Transverse colon (tissue), 4 donors: ENCODE results near the gene VSTM2L. TPM values are rescaled to one million over a fixed set of nuclear protein-coding genes. Genes with fewer than 3 reads are reported as not detected.

Experiments
- DNase-seq: peaks from one replicate; pipeline ENCODE4 v3.0.0-alpha.2; 2019
- H3K27ac ChIP-seq, 4 donors: fragments of 200-600 bp; sonication (generic); 2 replicates each; pipeline ENCODE4 v1.5.1; 2016 to 2018; ENCODE audit warnings: inconsistent platforms in 4 of 4
- H3K27me3 ChIP-seq: fragments of 200-600 bp; sonication (generic); 2 replicates; pipeline ENCODE4 v1.5.1; 2017; ENCODE audit warnings: inconsistent platforms
- H3K36me3 ChIP-seq, 4 donors: fragments of 200-600 bp; sonication (generic); 2 replicates each; pipeline ENCODE4 v1.5.1; 2017 to 2019; ENCODE audit warnings: inconsistent platforms in 4 of 4
- H3K4me1 ChIP-seq, 4 donors: fragments of 200-600 bp; sonication (generic); 2 replicates each; pipeline ENCODE4 v1.5.1; 2017 to 2020; ENCODE audit warnings: inconsistent platforms in 4 of 4
- H3K4me3 ChIP-seq, 4 donors: fragments of 200-600 bp; sonication (generic); 1 replicate in 1 of 4; 2 replicates in 3 of 4; pipeline versions ENCODE4 v1.5.1 to v1.6.1; 2017 to 2019; ENCODE audit warnings: inconsistent platforms in 4 of 4
- H3K9me3 ChIP-seq, 2 donors: fragments of 200-600 bp; sonication (generic); 2 replicates each; pipeline ENCODE4 v1.5.1; 2017 to 2019; ENCODE audit warnings: inconsistent platforms in 2 of 2
- CTCF ChIP-seq, 5 experiments: fragments of 200-600 bp in 3 of 5; fragments of 450-650 bp in 2 of 5; sonication (generic) in 3 of 5; IDR thresholded peaks; 1 replicate in 2 of 5; 2 replicates in 3 of 5; pipeline ENCODE4 v1.5.1; 2016 to 2017; ENCODE audit warnings: antibody characterized with exemption in 5 of 5, inconsistent platforms in 3 of 5, mild to moderate bottlenecking in 2 of 5, moderate library complexity in 1 of 5
- EP300 ChIP-seq: sonication (generic); formaldehyde crosslinking; IDR thresholded peaks from one replicate; pipeline ENCODE4 v1.6.1; 2017; ENCODE audit warnings: antibody characterized with exemption, low read depth
- POLR2A ChIP-seq: fragments of 450-650 bp; IDR thresholded peaks from one replicate; pipeline ENCODE4 v1.6.1; 2016; ENCODE audit warnings: antibody characterized with exemption, mild to moderate bottlenecking, moderate library complexity
- POLR2AphosphoS5 ChIP-seq, 3 donors: sonication (generic); formaldehyde crosslinking; IDR thresholded peaks; one replicate each; pipeline ENCODE4 v1.6.1; 2016; ENCODE audit warnings: antibody characterized with exemption in 3 of 3
- WGBS, 2 donors: methylation state at CpG; one replicate each; pipeline ENCODE4 v1.1.5; 2018; ENCODE audit warnings: low coverage in 1 of 2; 5-methylcytosine and 5-hydroxymethylcytosine counted together
- in situ Hi-C, 4 donors: fragments of 200-750 bp; cut with MboI; loops; one replicate each; pipeline versions ENCODE4 v1.15.0 to v1.15.1; 2017; ENCODE audit warnings: low sequenced_read_pairs in 3 of 4, low pct_ligation_motif_present in 1 of 4, low pct_unique_long_range_greater_than_20kb in 1 of 4
- intact Hi-C: fragments of 100-400 bp; cut with DNase I; formaldehyde crosslinking; loops from one replicate; pipeline ENCODE4 v1.15.1; 2023; ENCODE audit warnings: low total_unique reads
- total RNA-seq, 4 donors: library from RNA; depleted of rRNA; stranded (reverse); fragments of >200 nt; gene quantifications; one replicate each; pipeline ENCODE4 v1.1.0, GENCODE V29; 2016

The VSTM2L gene
- total RNA-seq, 4 donors from 2014 or later = 3.0 to 6.6 (median 3.0) TPM; not detected in 1

DNA sequence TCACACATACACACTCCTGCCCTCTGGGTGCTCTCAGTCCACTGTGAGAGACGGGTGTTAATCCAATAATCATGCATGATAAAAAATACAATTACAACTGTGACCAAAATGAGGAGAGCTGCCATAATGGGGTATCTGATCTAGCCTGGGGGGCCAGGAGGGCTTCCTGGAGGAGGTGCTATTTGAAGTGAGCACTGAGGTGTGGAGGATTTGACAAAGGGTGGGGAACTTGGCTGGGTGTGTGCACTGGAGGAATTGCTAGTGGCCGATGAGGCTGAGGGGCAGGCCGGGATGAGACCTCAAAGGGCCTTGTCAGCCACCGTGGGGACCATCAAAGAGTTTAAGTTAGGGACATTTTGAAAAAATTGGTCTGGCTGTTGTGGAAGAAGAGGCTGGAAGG lies 34.8 kb downstream of the VSTM2L start:
- TF ChIP-seq POLR2AphosphoS5 (IDR thresholded peaks at IDR 0.05) (no peak), CTCF (IDR thresholded peaks at IDR 0.05) (no peak), POLR2A (no peak), EP300 (no peak)
- H3K27ac ChIP-seq = no peak overlapping the region
- no peaks in the 10 kb centered on the region for H3K4me1 ChIP-seq
- H3K36me3 ChIP-seq = no peaks in the 10 kb centered on the region
- no peak for DNase-seq
- H3K9me3 ChIP-seq = no peaks in the 10 kb centered on the region
- in situ Hi-C loops (no loop called here), intact Hi-C loops (no loop called here)
- H3K27me3 ChIP-seq = no peaks in the 10 kb centered on the region
- no peak overlapping the region for H3K4me3 ChIP-seq
- 82 to 85% methylated on average over 3 to 4 of the region's 4 CpGs for WGBS, 2 donors

DNA sequence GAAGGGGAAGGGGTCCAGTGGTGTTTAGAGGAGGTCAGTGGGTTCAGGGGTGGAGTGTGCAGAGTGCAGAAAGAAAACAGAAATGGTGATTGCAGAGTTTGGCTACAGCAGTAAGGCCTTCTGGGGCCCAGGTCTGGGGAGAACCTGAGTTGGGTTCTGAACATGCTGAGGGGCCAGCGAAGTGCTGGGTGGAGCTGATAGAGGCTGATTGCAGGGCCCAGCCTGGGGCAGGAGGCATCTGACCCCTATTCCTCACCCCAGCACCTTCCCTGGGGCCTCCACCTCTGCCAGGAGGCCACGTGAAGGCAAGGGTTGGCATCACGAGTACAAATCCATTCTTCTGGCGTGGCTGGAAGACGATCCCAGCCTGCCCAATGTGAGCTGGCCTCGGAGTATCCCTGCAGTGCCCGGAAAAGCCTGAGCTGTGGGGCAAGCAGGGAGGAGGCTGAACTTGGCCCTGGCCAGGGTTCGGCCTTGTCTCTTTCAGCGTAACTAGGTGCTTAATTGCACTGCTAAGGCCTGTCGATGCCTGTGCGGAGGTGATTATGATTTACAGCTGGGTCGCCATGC lies 35.3 kb downstream of the VSTM2L start:
- H3K9me3 ChIP-seq = no peaks in the 10 kb centered on the region
- no peaks in the 10 kb centered on the region for H3K4me1 ChIP-seq
- 97% methylated on average over 12 of the region's 12 CpGs; no CpG with 5 or more reads in 1 of the 2 donors for WGBS, 2 donors
- intact Hi-C loops (no loop called here), in situ Hi-C loops (no loop called here)
- no peaks in the 10 kb centered on the region for H3K27me3 ChIP-seq
- no peak for DNase-seq
- H3K36me3 ChIP-seq = no peaks in the 10 kb centered on the region
- no peak overlapping the region for H3K4me3 ChIP-seq
- TF ChIP-seq POLR2AphosphoS5 (IDR thresholded peaks at IDR 0.05) = no peak
- TF ChIP-seq CTCF (IDR thresholded peaks at IDR 0.05) = no peak
- no peak for TF ChIP-seq EP300
- TF ChIP-seq POLR2A = no peak
- no peak overlapping the region for H3K27ac ChIP-seq

DNA sequence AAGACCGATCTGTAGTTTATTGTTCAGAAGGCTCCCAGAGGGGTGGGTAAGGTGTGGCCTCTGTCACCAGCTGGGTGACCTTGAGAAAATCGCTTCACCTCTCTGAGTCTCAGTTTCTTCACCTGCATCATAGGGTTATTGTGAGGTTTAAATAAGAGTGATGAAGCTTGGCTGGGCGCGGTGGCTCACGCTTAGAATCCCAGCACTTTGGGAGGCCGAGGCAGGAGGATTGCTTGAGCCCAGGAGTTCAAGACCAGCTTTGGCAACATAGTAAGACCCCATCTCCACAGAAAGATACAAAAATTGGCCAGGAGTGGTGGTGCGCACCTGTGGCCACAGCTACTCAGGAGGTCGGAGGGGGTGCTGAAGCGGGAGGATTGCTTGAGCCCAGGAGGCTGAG lies 36.0 kb downstream of the VSTM2L start:
- Histone ChIP-seq H3K4me1 (no peaks in the 10 kb centered on the region), H3K27me3 (no peaks in the 10 kb centered on the region), H3K4me3 (no peak overlapping the region), H3K9me3 (no peaks in the 10 kb centered on the region), H3K36me3 (no peaks in the 10 kb centered on the region), H3K27ac (no peak overlapping the region)
- intact Hi-C loops (no loop called here), in situ Hi-C loops (no loop called here)
- no peak for TF ChIP-seq CTCF (IDR thresholded peaks at IDR 0.05)
- TF ChIP-seq EP300 = no peak
- no peak for TF ChIP-seq POLR2AphosphoS5 (IDR thresholded peaks at IDR 0.05)
- no peak for TF ChIP-seq POLR2A
- no peak for DNase-seq
- 83 to 92% methylated on average over 6 to 9 of the region's 9 CpGs for WGBS, 2 donors

DNA sequence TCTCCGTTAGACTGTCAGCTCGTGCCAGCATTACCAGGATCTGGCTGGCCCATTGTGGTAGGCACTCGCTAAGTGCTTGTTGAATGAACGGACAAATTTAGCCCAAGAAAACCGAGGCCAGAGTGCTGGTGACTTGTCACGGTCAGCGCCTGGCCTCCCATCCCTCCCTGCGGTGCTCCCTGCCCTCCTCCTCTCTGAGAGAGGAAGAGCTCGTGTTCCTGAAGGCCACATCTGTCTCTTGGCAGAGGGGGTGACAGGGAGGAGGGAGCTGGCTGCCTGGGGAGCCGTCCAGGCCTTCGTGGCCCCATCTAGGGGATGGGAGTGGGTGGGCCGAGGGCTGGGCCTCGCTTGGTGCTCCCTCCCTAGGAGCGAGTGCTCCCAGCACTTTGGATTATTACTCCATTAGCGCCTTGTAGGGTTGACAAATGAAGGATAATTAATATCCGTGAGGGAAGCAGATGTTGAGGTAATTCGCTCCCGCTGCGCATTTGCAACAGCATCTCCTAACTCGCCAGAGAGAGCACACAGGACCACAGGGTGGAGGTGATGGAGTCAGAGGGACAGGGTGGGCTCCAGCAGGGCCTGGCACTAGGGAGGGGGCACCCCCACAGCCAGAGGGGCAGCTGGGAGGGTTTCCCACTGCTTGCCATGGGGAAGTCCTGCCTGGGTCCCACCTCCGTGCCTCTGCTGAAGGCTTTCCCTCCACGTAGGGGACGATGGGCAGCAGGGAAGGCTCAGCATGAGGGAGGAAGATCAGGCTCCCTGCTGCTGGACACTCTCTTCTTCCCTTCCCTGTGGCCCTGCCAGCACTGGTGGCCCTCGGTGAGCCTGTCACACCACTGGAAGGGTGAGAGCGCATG lies 37.0 kb downstream of the VSTM2L start:
- H3K4me3 ChIP-seq = no peak overlapping the region
- WGBS, 2 donors = 81 to 84% methylated on average over 14 to 25 of the region's 25 CpGs

More for the DNA sequence above, 37.0 kb downstream of the VSTM2L start:
- Histone ChIP-seq H3K36me3 (no peaks in the 10 kb centered on the region), H3K27ac (no peak overlapping the region), H3K9me3 (no peaks in the 10 kb centered on the region), H3K27me3 (no peaks in the 10 kb centered on the region), H3K4me1 (no peaks in the 10 kb centered on the region)
- intact Hi-C loops = no loop called here
- in situ Hi-C loops = no loop called here
- DNase-seq = no peak
- TF ChIP-seq CTCF (IDR thresholded peaks at IDR 0.05) (no peak), POLR2AphosphoS5 (IDR thresholded peaks at IDR 0.05) (no peak), POLR2A (no peak), EP300 (no peak)
